HG03135 (cell line): ENCODE results near the gene UBASH3B.

Experiments used
- ATAC-seq: cut with Tn5 transposase; IDR thresholded peaks from one replicate; pipeline ENCODE4 v1.9.1; 2021; ENCODE audit warnings: mild to moderate bottlenecking, moderate library complexity; ENCODE audit not compliant: unreplicated experiment

The UBASH3B gene

DNA sequence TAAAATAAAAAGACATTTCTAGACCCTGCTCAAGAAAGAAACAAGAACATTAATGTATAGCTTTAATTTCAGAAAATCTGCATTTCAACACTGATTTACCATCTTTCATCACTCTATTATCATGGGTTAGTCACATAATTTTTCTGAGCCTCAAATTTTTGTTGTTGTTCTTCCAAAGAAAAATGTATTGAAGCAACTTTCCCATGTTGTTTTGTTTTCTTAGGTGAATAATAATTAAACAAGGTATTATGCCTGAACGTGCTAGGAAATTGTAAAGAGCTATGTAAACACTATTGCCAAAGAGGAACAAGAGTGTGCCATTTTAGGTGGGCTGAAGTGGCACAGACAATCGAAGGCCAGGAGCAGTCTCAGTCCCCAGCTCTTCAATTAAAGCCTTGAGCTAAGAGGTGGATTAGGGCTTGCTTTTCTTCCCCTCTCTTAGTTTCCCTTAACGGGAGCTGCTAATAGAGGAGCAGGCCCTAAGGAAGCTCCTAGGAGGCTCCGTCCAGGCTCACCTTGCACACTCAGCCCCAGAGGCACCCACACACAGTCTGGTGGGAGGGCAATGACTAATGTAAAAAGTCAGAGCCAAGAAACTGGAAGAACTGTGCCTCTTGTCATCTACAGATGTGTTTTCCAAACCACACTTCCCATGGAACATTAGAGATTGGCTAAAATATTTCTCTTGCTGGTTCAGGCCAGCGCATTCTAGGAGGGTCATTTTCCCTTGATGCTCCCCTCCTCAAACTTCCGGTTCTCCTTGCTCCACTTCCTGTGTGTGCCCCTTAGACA lies 8.8 kb upstream of the UBASH3B start:
- ATAC-seq: no peak

DNA sequence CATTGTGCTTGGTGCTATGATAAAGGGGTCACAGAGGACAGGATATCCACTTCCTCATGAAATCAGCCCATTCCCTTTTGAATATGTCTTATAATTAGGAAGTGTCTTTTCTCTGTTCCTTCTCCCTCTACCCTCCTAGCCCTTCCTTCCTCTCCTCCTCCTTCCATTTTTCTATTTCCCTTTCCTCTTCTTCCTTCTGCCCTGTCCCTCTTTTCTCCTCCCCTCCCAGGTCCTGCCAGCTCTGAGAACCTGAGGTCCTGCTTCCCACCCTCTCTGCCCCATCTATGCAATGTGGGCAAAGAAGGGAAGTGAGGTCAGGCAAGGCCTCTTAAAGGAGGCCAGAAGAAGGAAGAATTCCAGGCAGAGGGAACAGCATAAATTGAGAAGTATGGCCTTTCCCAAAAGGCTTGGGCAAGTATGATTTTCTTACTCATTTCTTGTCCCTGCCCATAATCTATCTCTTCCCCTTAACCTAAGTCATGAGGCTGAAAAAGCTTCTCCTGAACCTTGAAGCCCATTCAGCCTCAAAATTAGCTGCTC lies 7.7 kb upstream of the UBASH3B start:
- ATAC-seq: no peak

DNA sequence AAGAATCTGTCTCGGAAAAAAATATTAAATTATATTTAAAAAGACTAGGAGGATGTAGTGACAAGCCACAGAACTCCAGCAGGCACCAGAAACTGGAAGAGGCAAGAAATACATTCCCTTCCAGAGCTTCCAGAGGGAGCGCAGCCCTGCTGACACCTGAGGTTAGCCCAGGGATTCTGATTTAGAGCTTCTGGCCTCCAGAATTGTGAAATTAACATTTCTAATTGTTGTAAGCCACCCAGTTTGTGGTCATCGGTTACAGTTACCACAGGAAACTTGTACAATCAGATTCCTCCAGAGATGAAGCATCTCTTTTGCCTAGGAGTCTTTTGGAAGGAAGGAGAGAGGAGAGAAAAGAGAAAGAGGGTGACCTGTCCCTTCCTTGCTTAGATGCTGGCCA lies 6.4 kb upstream of the UBASH3B start:
- no peak for ATAC-seq

DNA sequence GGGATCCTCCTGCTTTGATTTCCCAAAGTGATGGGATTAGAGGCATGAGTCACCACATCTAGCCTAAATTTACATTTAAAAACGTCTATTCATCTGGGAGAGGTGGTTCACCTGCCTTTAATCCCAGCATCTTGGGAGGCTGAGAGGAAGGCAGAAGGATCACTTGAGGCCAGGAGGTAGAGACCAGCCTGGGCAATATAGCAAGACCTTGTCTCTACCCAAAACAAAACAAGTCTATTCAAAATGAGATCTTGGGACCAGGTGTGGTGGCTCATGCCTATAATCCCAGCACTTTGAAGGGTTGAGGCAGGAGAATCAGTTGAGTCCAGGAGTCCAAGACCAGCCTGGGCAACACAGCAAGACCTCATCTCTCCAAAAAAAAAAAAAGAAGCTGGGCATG lies 4.9 kb upstream of the UBASH3B start:
- ATAC-seq: no peak

DNA sequence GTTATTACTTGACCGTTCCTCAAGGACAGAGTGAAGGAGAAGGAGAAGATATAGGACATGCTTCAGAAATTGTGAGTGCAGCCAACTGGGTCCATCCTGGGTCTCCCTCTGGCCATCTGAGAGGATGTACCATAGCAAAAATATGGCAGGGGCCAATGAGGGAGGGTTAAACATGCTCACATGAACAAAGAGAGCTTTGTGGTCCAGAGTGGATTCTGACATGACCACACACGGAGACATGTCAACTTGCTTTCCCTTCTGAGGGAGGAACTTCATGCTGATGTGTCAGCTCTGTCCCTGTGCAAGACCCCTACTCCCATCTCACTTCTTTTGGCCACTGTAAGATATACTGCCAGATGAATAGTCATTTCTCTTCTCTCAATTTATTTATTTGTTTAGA lies 3.0 kb upstream of the UBASH3B start:
- ATAC-seq: no peak

DNA sequence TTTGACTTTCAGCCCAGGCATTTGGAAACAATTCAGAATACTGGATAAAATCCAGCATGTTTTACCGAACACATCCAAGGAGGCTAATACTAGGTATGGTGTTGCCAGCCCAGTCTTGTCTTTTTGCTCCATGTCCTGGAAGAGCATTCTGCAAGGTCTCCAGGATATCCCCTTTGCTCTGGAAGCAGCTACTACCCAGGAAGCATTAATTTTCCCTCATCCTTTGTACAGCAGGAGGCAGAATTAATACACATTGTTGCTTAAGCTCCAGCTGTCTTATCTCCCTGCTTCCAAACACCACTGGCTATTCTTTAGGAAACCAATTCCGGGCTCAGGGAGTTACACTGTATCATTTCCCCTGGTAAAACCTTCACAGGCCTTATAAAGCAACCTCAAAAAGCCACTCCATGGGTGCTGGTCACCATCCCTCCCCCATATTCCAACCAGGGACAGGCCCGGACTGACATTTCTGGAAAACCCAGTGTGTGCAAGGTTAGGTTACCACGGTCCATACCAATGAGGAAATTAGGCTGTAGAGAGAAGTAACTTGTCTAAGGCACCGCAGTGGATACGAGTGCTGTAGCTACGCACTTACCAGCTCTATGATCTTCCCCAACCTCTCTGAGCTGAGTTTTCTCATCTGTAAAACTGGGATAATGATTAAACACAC lies 1.5 kb upstream of the UBASH3B start:
- ATAC-seq: no peak

DNA sequence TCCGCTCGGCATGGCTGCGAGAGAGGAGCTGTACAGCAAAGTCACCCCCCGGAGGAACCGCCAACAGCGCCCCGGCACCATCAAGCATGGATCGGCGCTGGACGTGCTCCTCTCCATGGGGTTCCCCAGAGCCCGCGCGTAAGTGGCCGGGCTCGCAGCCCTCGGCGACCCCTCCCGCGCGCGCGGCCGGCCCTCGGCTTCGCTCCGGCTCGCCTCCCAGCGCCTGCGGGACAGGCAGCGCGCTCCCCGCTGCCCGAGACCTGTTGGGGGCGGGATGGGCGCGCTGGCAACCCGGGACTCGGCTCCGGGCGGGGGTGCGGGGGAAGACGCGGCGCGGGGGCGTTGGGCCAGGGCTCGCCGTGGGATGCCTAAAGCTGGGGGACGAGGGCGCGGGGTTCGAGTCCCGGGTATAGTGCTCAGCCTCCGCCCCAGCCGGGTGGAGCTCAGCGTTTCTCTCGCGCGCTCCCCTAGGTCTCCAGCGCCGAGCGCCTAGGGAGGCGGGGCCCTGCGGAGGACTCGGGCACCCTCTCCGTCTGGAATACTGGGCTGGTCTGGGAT lies 630 bp downstream of the UBASH3B start:
- peak; percentile 55 for ATAC-seq

DNA sequence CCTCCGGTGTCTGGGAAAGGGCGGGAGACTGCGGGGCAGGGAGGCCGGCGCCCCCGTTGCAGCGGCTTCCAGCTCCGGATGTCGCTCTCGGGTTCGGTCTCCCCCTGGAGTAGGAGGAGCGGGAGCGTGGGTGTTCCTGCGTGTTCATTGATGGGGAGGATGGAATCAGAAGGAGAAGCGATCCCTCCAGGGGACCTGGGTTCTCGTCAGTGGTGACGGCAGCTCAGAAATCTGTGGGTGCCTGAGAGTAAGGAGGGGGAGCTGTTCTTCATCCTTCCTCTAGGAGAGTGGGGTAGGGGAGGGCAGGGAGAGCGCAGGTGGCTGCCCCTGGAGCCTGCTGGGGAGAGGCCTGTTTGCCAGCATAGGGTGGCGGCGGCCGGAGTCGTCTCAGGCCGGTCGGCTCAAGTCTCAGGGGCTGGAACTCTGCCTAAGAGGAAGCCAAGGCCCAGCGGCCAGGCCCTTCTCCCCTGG lies 1.1 kb downstream of the UBASH3B start:
- no peak for ATAC-seq

DNA sequence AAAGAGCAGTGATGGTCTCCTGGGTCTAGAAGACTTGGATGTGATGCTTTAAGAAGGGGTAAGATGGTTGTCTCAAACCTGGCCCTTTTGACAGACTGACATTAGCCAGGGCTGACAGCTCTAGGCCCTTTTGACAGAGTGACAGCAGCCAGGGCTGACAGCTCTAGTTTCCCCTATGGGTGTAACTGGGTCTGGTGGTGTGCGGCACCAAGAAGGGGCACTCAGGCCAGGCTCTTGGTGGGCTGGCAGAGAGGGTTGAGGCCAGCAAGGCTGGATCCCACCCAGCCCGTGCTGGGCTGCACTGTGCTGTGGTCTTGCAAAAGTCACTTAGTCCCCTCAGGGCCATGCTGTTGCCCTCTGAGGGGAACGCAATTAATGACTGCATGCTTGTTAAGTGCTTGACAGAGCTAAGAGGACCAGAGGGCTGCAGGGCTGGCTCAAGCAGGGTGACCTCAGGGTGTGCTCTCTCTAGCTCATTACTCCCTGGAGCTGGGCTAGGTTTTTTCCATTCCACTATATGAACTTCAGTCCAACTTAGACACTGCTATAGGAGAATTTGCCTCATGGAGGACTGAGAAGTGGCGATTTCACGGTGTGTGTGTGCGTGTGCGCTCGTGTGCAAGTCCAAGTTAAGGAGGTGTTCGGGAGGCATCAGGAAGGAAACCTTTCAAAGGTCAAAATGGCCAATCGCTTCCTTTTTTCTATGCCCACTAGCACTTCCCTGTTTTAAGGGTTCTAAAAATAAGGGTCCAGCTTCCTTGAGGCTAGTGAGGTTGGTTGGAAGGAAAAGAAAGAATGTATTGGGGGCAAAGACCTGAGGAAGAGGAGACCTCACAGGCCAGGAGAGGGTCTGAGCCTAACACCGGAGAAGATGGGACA lies 4.4 kb downstream of the UBASH3B start:
- no peak for ATAC-seq

DNA sequence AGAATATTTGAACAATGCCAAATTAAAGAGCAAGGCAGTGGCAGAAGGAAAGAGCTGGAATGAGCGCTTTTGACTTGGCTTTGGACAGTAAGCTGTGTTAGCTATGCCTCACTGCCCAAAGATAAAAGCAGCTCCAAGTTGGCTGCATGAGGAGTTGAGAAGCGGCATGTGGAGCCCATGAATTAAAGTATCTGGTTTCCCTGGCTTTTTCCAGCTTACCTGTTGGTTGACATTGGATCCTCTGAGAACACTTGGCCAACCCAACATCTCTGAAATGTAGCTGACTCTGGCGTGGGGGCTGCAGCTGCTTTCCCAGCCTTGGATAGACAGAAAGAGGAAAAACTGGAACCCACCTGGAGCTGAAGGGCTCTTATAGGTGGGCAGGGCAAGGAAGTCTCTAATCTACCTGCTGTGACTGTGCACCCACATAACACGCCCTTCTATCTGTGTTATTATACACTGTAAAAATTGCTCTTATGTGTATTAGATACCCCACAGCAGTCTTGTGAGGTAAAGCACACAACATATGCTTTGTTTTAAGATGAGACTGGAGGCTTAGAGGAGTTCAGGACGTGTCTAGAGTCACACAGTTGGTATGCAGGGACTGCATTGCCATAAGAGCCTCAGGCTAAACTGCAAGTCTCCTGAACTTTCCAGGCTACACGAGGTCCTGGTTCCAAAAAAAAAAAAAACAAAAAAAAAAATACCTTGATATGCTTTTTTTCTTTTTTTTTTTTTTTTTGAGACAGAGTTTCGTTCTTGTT lies 5.8 kb downstream of the UBASH3B start:
- ATAC-seq: no peak

DNA sequence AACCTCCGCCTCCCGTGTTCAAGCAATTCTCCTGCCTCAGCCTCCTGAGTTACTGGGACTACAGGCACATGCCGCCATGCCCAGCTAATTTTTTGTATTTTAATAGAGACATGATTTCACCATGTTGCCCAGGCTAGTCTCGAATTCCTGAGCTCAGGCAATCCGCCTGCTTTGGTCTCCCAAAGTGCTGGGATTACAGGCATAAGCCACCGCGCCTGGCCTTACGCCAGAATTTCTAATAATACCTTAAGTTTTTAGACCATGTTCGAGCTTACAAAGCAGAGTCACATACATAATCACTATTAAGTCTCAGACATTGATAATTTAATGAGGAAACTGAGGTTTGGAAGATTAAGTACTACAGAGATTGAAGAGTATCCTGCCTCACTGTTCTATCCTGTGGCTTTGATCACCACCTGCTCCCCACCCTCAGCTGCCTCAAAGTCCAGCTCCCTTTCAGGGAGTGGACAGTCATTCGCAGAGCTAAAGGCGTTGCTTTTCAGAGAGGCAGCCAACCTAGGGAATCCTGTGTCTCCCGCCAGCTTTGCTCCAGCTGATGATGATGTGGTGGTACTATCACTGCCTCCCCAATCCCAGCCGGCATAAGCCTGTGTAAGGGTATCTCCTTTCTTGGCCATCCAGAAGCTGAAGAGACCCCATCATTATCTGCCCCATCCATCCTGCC lies 7.7 kb downstream of the UBASH3B start:
- ATAC-seq: no peak

DNA sequence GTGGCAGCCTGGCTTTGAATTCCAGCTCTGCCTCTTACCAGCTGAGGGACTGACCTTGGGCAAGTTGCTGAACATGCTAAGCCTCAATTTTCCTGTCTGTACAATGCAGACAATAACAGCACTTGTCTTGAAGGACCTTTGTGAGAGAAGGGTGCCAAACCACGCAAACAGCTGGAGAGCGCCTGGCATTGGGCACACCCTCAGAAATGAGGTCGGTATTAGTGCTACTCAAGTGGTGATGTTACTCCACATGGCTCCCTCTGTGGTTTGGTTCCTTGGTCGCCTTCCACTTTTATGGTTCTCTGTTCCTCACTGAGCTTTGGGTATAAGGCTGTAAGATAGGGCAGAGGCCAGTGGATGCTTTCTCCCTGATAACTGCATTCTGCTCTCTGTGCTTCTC lies 8.2 kb downstream of the UBASH3B start:
- ATAC-seq: no peak

DNA sequence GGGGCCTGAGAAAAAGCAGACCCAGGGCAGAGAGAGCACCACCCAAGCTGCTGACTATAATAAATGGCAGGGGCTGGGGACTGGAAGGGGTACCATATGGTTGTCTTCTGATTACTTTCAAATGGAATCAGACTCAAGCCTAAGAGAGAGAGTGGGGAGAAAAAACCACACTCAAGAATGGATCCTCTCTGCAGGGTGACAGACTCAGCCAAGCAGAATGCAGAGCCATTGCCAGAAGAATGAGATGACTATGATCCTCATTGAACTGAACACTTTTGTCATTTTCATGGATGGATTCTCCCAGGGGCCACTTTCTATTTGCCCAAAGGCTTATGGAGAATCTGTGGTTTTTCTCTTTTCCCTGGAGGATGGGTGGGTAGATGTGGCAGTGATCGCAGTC lies 8.7 kb downstream of the UBASH3B start:
- no peak for ATAC-seq

DNA sequence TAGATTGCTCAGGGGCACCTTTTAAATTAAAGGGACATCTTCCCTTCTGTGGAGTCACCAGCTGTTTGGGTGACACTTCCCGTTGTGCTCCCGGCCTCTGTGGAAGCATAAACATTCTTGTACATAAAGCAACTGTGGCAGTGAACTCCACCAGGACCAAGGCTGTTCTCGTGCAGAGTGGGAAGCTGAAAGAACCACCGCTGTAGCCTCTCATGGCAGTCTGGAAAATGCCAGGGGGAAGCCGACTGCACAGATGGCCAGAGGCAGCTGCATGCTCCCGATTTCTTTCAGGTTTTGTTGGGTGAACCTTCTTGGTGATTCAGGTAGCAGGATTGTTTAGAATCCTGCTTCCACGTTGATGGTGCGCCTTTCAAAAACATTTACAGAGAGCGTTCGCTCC lies 10.3 kb downstream of the UBASH3B start:
- no peak for ATAC-seq

DNA sequence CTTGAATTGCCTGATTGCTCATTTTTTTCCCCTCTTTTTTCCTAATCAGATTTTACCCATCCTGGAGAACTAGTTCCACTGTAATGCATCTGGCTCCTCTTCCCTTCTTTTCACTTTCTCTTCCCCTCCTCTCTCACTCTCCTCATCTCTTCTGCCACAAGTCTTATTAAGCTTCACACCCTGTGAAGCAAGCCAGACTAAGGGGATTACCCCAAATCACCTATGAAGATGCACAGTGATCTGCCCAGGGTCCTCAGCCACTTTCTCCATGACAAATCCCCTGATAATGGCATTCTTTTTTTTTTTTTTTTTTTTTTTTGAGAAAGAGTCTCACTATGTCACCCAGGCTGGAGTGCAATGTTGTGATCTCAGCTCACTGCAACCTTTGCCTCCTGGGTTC lies 11.2 kb downstream of the UBASH3B start:
- no peak for ATAC-seq

DNA sequence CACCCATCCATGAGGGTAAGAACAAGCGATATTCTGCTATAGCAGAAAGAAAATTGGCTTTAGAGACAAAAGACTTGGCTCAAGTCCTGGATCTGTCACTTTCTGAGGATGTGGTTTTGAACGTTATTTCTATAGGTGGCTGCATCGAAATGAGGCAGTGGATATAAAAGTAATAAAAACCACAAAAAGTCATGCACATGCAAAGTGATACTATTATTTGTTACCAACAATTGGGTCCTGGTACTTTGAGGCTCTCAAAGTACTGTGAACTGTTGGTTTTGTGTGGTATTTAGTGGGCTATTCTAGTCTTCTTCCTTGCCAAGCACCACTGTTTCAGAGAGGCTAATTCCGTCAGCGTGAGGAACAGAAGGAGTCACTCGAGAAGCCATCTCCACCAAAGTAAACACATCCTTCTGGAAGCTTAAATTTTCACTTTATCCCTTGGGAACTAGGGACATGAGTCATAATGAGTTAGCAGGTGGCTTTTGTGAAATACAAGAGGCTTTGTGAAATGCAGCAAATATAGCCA lies 13.1 kb downstream of the UBASH3B start:
- ATAC-seq: no peak

DNA sequence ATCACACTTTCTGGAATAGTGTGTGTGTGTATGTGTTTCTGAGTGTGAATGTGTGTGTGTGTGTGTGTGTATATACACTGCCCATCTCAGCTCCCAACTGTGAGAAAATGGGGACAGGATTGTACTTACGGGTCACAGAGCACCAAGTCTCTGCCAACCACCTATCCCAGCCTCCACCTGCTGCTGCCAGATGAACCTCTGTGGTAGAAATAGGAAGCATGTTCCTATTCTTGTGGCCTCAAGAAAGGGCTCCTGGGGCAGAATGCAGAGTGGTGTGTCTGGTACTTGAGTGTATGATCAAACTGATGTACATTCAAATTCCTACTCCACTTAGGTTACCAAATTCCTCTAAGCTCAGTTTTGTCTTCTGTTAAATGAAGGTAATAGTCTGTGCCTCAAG lies 14.6 kb downstream of the UBASH3B start:
- ATAC-seq: no peak

DNA sequence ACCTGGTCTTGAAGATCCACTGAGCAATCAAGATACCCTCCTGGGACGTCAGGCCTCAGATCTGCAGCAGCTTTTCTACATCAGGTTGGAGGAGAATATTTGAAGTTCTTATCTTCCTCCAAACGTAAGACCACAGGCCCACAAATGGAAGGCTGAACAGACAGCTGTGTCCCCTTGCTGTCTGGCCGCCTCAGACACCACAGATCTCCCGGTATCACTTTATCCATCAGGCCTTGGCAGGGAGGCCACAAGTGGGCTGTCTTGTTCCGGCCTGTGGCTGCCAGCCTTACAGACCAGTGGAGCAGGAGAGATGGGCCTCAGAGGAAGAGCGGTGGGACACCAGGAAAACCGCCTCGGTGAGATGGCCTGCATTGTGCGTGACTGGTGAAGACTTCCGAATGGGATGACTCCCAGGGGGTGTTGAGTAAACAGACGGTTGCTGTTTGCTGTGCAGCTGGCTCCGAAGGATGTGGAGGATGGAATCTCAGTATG lies 15.9 kb downstream of the UBASH3B start:
- no peak for ATAC-seq

DNA sequence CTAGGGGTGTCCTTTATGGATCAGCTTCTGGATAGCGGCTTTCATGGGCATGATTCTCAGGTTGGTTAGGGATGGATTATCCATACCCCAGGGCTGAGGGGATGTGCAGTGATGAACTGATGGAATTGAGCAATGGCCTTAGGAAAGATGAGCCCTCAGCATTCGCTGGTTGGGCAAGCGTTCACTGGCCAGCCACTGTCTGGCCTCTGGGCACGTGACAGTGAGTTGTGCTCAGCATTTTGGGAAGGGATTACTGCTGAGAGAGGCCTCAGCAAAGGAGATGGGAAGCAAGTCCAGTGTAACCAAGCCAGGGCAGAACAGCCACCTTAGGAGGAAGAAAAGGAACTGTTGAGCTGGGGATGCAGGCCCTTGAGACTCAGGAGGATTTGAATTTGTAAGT lies 17.4 kb downstream of the UBASH3B start:
- no peak for ATAC-seq
